Gastrocnemius medialis (tissue), 4 donors: ENCODE measurements around the gene PDIA4. TPM values are rescaled to one million over a fixed set of nuclear protein-coding genes. Genes with fewer than 3 reads are reported as not detected.

Experiments used
- ATAC-seq, 2 donors: fragments of 150-250 bp; one replicate each; pipeline ENCODE4 v1.9.1; 2016
- DNase-seq, 2 donors: peaks; one replicate each; pipeline ENCODE4 v3.0.0-alpha.2; 2019
- H3K27ac ChIP-seq, 4 donors: fragments of 200-600 bp; sonication (generic); 1 replicate in 1 of 4; 2 replicates in 3 of 4; pipeline ENCODE4 v1.5.1; 2016 to 2018; ENCODE audit warnings: mild to moderate bottlenecking in 2 of 4, moderate library complexity in 1 of 4
- H3K27me3 ChIP-seq, 3 donors: fragments of 200-600 bp; sonication (generic) in 2 of 3; 1 replicate in 1 of 3; 2 replicates in 2 of 3; pipeline versions ENCODE4 v1.5.1 to v1.6.0; 2016 to 2019; ENCODE audit warnings: mild to moderate bottlenecking in 1 of 3, moderate library complexity in 1 of 3
- H3K36me3 ChIP-seq, 2 donors: fragments of 200-600 bp; sonication (generic) in 1 of 2; one replicate each; pipeline ENCODE4 v1.5.1; 2017 to 2018
- H3K4me1 ChIP-seq, 2 donors: fragments of 200-600 bp; sonication (generic) in 1 of 2; one replicate each; pipeline ENCODE4 v1.5.1; 2016 to 2017; ENCODE audit warnings: mild to moderate bottlenecking in 2 of 2
- H3K4me3 ChIP-seq, 4 donors: fragments of 200-600 bp; sonication (generic) in 3 of 4; 1 replicate in 1 of 4; 2 replicates in 3 of 4; pipeline ENCODE4 v1.5.1; 2016 to 2019; ENCODE audit warnings: mild to moderate bottlenecking in 2 of 4
- H3K9me3 ChIP-seq, 3 donors: fragments of 200-600 bp; sonication (generic) in 2 of 3; 1 replicate in 1 of 3; 2 replicates in 2 of 3; pipeline ENCODE4 v1.5.1; 2016 to 2019
- POLR2A ChIP-seq, 2 donors: fragments of 450-650 bp; IDR thresholded peaks; one replicate each; pipeline ENCODE4 v1.6.1; 2017; ENCODE audit warnings: antibody characterized with exemption in 2 of 2, mild to moderate bottlenecking in 2 of 2, moderate library complexity in 2 of 2
- in situ Hi-C, 4 donors: fragments of 200-750 bp; cut with MboI; loops; one replicate each; pipeline versions ENCODE4 v1.15.0 to v1.8.0; 2017; ENCODE audit warnings: low sequenced_read_pairs in 4 of 4
- intact Hi-C: fragments of 100-400 bp; cut with DNase I; formaldehyde crosslinking; loops from one replicate; pipeline ENCODE4 v1.15.1; 2023; ENCODE audit warnings: low total_unique reads
- total RNA-seq, 4 donors: library from RNA; depleted of rRNA; stranded (reverse); fragments of >200 nt; gene quantifications; one replicate each; pipeline versions ENCODE4 v1.1.0 to v1.2.3, GENCODE V29; 2016
- TF ChIP-seq, protein P1 (sequence below), 5 experiments: fragments of 450-650 bp in 3 of 5; fragments of 200-600 bp in 2 of 5; sonication (generic) in 2 of 5; IDR thresholded peaks in 4 of 5; conservative IDR thresholded peaks in 1 of 5; 1 replicate in 4 of 5; 2 replicates in 1 of 5; pipeline ENCODE4 v1.5.1; 2016 to 2019; ENCODE audit warnings: antibody characterized with exemption in 5 of 5, mild to moderate bottlenecking in 3 of 5, moderate library complexity in 3 of 5

The PDIA4 gene
- total RNA-seq, 4 donors from 2014 or later: 10.8 to 19.6 (median 14.2) TPM

GRCh38 chr7:149072438-149072775 lies 44.1 kb upstream of the PDIA4 start:
- no peak overlapping the region for H3K4me3 ChIP-seq
- H3K4me1 ChIP-seq: no peaks in the 10 kb centered on the region
- no peak for TF ChIP-seq POLR2A (IDR thresholded peaks at IDR 0.05)
- TF ChIP-seq, protein P1, sequence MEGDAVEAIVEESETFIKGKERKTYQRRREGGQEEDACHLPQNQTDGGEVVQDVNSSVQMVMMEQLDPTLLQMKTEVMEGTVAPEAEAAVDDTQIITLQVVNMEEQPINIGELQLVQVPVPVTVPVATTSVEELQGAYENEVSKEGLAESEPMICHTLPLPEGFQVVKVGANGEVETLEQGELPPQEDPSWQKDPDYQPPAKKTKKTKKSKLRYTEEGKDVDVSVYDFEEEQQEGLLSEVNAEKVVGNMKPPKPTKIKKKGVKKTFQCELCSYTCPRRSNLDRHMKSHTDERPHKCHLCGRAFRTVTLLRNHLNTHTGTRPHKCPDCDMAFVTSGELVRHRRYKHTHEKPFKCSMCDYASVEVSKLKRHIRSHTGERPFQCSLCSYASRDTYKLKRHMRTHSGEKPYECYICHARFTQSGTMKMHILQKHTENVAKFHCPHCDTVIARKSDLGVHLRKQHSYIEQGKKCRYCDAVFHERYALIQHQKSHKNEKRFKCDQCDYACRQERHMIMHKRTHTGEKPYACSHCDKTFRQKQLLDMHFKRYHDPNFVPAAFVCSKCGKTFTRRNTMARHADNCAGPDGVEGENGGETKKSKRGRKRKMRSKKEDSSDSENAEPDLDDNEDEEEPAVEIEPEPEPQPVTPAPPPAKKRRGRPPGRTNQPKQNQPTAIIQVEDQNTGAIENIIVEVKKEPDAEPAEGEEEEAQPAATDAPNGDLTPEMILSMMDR (IDR thresholded peaks at IDR 0.05 in 4 of 5, conservative IDR thresholded peaks at IDR 0.05 in 1 of 5): no peak
- ATAC-seq (no peak), DNase-seq (no peak)
- H3K27me3 ChIP-seq: no peaks in the 10 kb centered on the region
- H3K36me3 ChIP-seq: peaks cover 0 to 31% of the 10 kb centered on the region in 2 donors
- intact Hi-C loops: no loop called here
- peak overlapping the region; percentile 20 to 71 (median 40) for H3K27ac ChIP-seq
- H3K9me3 ChIP-seq: no peaks in the 10 kb centered on the region
- in situ Hi-C loops: no loop called here

- Histone ChIP-seq H3K27ac (peak overlapping the region; percentile 20 to 71 (median 40)), H3K4me3 (peak overlapping the region in 1 of 4 donors; percentile 26), H3K9me3 (no peaks in the 10 kb centered on the region), H3K27me3 (no peaks in the 10 kb centered on the region), H3K36me3 (peaks cover 0 to 31% of the 10 kb centered on the region in 2 donors), H3K4me1 (no peaks in the 10 kb centered on the region)
- no peak for DNase-seq
- in situ Hi-C loops: no loop called here
- TF ChIP-seq, protein P1 (IDR thresholded peaks at IDR 0.05 in 4 of 5, conservative IDR thresholded peaks at IDR 0.05 in 1 of 5): peak in 1 of 5 experiments; percentile 30
- TF ChIP-seq POLR2A (IDR thresholded peaks at IDR 0.05): no peak
- peak in 1 of 2 donors; percentile 27 for ATAC-seq
- intact Hi-C loops: no loop called here
These were observed 43.5 kb upstream of the PDIA4 start for GRCh38 chr7:149071641-149072437.

- no peak for ATAC-seq
- intact Hi-C loops: no loop called here
- no peak for TF ChIP-seq POLR2A (IDR thresholded peaks at IDR 0.05)
- TF ChIP-seq, protein P1 (IDR thresholded peaks at IDR 0.05 in 4 of 5, conservative IDR thresholded peaks at IDR 0.05 in 1 of 5): no peak
- H3K27me3 ChIP-seq: no peaks in the 10 kb centered on the region
- DNase-seq: no peak
- no peaks in the 10 kb centered on the region for H3K4me1 ChIP-seq
- H3K27ac ChIP-seq: peak overlapping the region in 1 of 4 donors; percentile 20
- in situ Hi-C loops: no loop called here
- H3K9me3 ChIP-seq: no peaks in the 10 kb centered on the region
- peaks cover 0 to 31% of the 10 kb centered on the region in 2 donors for H3K36me3 ChIP-seq
- peak overlapping the region in 1 of 4 donors; percentile 26 for H3K4me3 ChIP-seq
These were observed 42.9 kb upstream of the PDIA4 start for GRCh38 chr7:149071182-149071635.

GRCh38 chr7:149070372-149071125 lies 42.2 kb upstream of the PDIA4 start:
- H3K36me3 ChIP-seq: peaks cover 0 to 31% of the 10 kb centered on the region in 2 donors
- in situ Hi-C loops: no loop called here
- TF ChIP-seq, protein P1 (IDR thresholded peaks at IDR 0.05 in 4 of 5, conservative IDR thresholded peaks at IDR 0.05 in 1 of 5): no peak
- no peak for TF ChIP-seq POLR2A (IDR thresholded peaks at IDR 0.05)

More at GRCh38 chr7:149070372-149071125, 42.2 kb upstream of the PDIA4 start:
- no peaks in the 10 kb centered on the region for H3K27me3 ChIP-seq
- ATAC-seq (no peak), DNase-seq (no peak)
- intact Hi-C loops: no loop called here
- H3K4me3 ChIP-seq: no peak overlapping the region
- no peaks in the 10 kb centered on the region for H3K9me3 ChIP-seq
- H3K27ac ChIP-seq: no peak overlapping the region
- no peaks in the 10 kb centered on the region for H3K4me1 ChIP-seq
